SU-DHL-6 (cell line): ENCODE data around the gene CDH23.

Experiments
- H2AFZ ChIP-seq: fragments of 200-600 bp; sonication (generic); 2 replicates; pipeline ENCODE4 v1.6.1; 2014; ENCODE audit warnings: low read depth, mild to moderate bottlenecking, moderate library complexity, mixed read lengths, antibody characterized with exemption, low read length; ENCODE audit not compliant: severe bottlenecking
- H3F3A ChIP-seq: fragments of 200-600 bp; shearing (Covaris generic); 2 replicates; pipeline ENCODE4 v1.6.0; 2016; ENCODE audit warnings: antibody characterized with exemption, mild to moderate bottlenecking; ENCODE audit not compliant: insufficient read depth
- H3K27ac ChIP-seq: fragments of 200-600 bp; sonication (generic); 2 replicates; pipeline ENCODE4 v1.5.1; 2016; ENCODE audit warnings: low read depth, mild to moderate bottlenecking, low read length, moderate library complexity, mixed read lengths
- H3K27me3 ChIP-seq: fragments of 200-600 bp; sonication (generic), shearing (Covaris generic); 2 replicates; pipeline ENCODE4 v1.6.0; 2014; ENCODE audit warnings: mild to moderate bottlenecking, low read length
- H3K36me3 ChIP-seq: fragments of 200-600 bp; sonication (generic); 2 replicates; pipeline ENCODE4 v1.6.1; 2014; ENCODE audit warnings: mild to moderate bottlenecking, low read length, mixed read lengths
- H3K4me2 ChIP-seq: fragments of 300-600, 200-600 bp; shearing (Covaris generic), sonication (generic); 2 replicates; pipeline ENCODE4 v1.6.0; 2014; ENCODE audit warnings: low read length, low read depth, mild to moderate bottlenecking; ENCODE audit not compliant: poor library complexity, severe bottlenecking
- H3K4me3 ChIP-seq: fragments of 200-600 bp; sonication (generic); 2 replicates; pipeline ENCODE4 v1.5.1; 2014; ENCODE audit warnings: antibody characterized with exemption, low read length, mild to moderate bottlenecking, mixed read lengths; ENCODE audit not compliant: insufficient read depth, poor library complexity, severe bottlenecking
- H3K79me2 ChIP-seq: fragments of 200-600 bp; sonication (generic); 2 replicates; pipeline ENCODE4 v1.6.1; 2014; ENCODE audit warnings: mild to moderate bottlenecking, low read length, moderate library complexity; ENCODE audit not compliant: insufficient read depth
- H3K9ac ChIP-seq: fragments of 200-600 bp; sonication (generic); 2 replicates; pipeline ENCODE4 v1.7.0; 2014; ENCODE audit warnings: mild to moderate bottlenecking, low read length
- H3K9me2 ChIP-seq: fragments of 200-600 bp; sonication (generic); replicated peaks from 2 replicates; pipeline ENCODE4 v1.6.1; 2014; ENCODE audit warnings: low read length; ENCODE audit not compliant: insufficient read depth
- H3K9me3 ChIP-seq: fragments of 200-600 bp; sonication (generic); 2 replicates; pipeline ENCODE4 v1.6.1; 2014; ENCODE audit warnings: low read length, mixed read lengths; ENCODE audit not compliant: insufficient read depth
- H4K20me1 ChIP-seq: fragments of 200-600 bp; sonication (generic); 2 replicates; pipeline ENCODE4 v1.6.1; 2014; ENCODE audit warnings: low read depth, mild to moderate bottlenecking, antibody characterized with exemption, low read length, moderate library complexity, mixed read lengths
- CTCF ChIP-seq: fragments of 200-600 bp; sonication (generic); IDR thresholded peaks from one replicate; pipeline ENCODE4 v1.5.1; 2017; ENCODE audit warnings: antibody characterized with exemption, mild to moderate bottlenecking, low read length, moderate library complexity; ENCODE audit not compliant: insufficient read depth, poor library complexity, severe bottlenecking
- EZH2phosphoT487 ChIP-seq: fragments of 200-600 bp; sonication (generic), shearing (Covaris generic); conservative IDR thresholded peaks from 2 replicates; pipeline ENCODE4 v1.6.1; 2018; ENCODE audit warnings: mild to moderate bottlenecking, antibody characterized with exemption, low read length, moderate library complexity, mixed read lengths

The CDH23 gene

GRCh38 chr10:71815515-71816130 is 418.9 kb downstream of the CDH23 start:
- H3K9me3 ChIP-seq = no peaks in the 10 kb centered on the region
- H3K27me3 ChIP-seq = no peaks in the 10 kb centered on the region
- H3K9me2 ChIP-seq = no peaks in the 10 kb centered on the region
- no peaks in the 10 kb centered on the region for H4K20me1 ChIP-seq
- H2AFZ ChIP-seq = no peak overlapping the region
- no peak overlapping the region for H3K4me2 ChIP-seq
- no peaks in the 10 kb centered on the region for H3F3A ChIP-seq
- no peaks in the 10 kb centered on the region for H3K36me3 ChIP-seq
- no peaks in the 10 kb centered on the region for H3K79me2 ChIP-seq
- no peak overlapping the region for H3K27ac ChIP-seq
- TF ChIP-seq CTCF = no peak
- no peak for TF ChIP-seq EZH2phosphoT487
- H3K9ac ChIP-seq = no peak overlapping the region
- H3K4me3 ChIP-seq = no peak overlapping the region

- no peak overlapping the region for H3K27ac ChIP-seq
- no peak overlapping the region for H3K4me3 ChIP-seq
- no peaks in the 10 kb centered on the region for H3K9me3 ChIP-seq
- no peaks in the 10 kb centered on the region for H4K20me1 ChIP-seq
- no peaks in the 10 kb centered on the region for H3K9me2 ChIP-seq
- no peak overlapping the region for H3K9ac ChIP-seq
- H3K4me2 ChIP-seq = no peak overlapping the region
- H2AFZ ChIP-seq = no peak overlapping the region
- H3F3A ChIP-seq = no peaks in the 10 kb centered on the region
- TF ChIP-seq EZH2phosphoT487 (no peak), CTCF (no peak)
- no peaks in the 10 kb centered on the region for H3K27me3 ChIP-seq
- H3K36me3 ChIP-seq = no peaks in the 10 kb centered on the region
- H3K79me2 ChIP-seq = no peaks in the 10 kb centered on the region
Observed at GRCh38 chr10:71816421-71816851, 419.7 kb downstream of the CDH23 start.

- H3F3A ChIP-seq = no peaks in the 10 kb centered on the region
- H3K27ac ChIP-seq = no peak overlapping the region
- H3K79me2 ChIP-seq = no peaks in the 10 kb centered on the region
- H3K9ac ChIP-seq = no peak overlapping the region
- no peak for TF ChIP-seq EZH2phosphoT487
- no peak for TF ChIP-seq CTCF
- H3K9me2 ChIP-seq = no peaks in the 10 kb centered on the region
- no peaks in the 10 kb centered on the region for H3K36me3 ChIP-seq
- no peak overlapping the region for H2AFZ ChIP-seq
- H3K27me3 ChIP-seq = no peaks in the 10 kb centered on the region
- no peak overlapping the region for H3K4me3 ChIP-seq
- H3K9me3 ChIP-seq = no peaks in the 10 kb centered on the region
- no peak overlapping the region for H3K4me2 ChIP-seq
- H4K20me1 ChIP-seq = no peaks in the 10 kb centered on the region
Observed at GRCh38 chr10:71816936-71817618, 420.4 kb downstream of the CDH23 start.
